ENCODE data around the gene BMP6.

BMP6 gene

GRCh38 chr6:7827142-7827541 lies 101.2 kb downstream of the BMP6 start:
- no peak for TF ChIP-seq ZFX (IDR thresholded peaks at IDR 0.05; ENCODE audit: borderline replicate concordance)
- TF ChIP-seq CTCF (IDR thresholded peaks at IDR 0.05), result no peak
- no peak overlapping the region for H3K27ac ChIP-seq

GRCh38 chr6:7828124-7828523 lies 102.2 kb downstream of the BMP6 start:
- H3K27ac ChIP-seq, result no peak overlapping the region
- TF ChIP-seq CTCF (IDR thresholded peaks at IDR 0.05), result no peak
- TF ChIP-seq ZFX (IDR thresholded peaks at IDR 0.05; ENCODE audit: borderline replicate concordance), result no peak

- no peak overlapping the region for H3K27ac ChIP-seq
- TF ChIP-seq CTCF (IDR thresholded peaks at IDR 0.05) (no peak), ZFX (IDR thresholded peaks at IDR 0.05; ENCODE audit: borderline replicate concordance) (no peak)
Measured at GRCh38 chr6:7832904-7833750, 107.2 kb downstream of the BMP6 start.

DNA sequence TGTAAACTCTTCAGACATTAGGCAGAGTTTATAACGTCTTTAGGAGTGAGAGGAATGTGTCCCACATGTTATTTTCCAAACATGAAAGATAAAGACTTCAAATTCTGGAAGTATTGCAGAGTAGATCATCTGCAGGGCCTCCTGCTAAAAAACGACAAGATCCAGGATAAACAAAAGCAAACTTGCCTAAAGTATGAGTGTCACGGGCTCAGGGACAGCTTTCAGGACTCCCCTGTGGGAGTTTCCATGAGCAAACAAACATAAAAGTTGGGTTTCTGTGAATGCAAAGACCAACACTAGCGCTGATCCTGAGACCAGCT lies 107.8 kb downstream of the BMP6 start:
- TF ChIP-seq ZFX (IDR thresholded peaks at IDR 0.05; ENCODE audit: borderline replicate concordance) (no peak), CTCF (IDR thresholded peaks at IDR 0.05) (no peak)
- no peak overlapping the region for H3K27ac ChIP-seq

DNA sequence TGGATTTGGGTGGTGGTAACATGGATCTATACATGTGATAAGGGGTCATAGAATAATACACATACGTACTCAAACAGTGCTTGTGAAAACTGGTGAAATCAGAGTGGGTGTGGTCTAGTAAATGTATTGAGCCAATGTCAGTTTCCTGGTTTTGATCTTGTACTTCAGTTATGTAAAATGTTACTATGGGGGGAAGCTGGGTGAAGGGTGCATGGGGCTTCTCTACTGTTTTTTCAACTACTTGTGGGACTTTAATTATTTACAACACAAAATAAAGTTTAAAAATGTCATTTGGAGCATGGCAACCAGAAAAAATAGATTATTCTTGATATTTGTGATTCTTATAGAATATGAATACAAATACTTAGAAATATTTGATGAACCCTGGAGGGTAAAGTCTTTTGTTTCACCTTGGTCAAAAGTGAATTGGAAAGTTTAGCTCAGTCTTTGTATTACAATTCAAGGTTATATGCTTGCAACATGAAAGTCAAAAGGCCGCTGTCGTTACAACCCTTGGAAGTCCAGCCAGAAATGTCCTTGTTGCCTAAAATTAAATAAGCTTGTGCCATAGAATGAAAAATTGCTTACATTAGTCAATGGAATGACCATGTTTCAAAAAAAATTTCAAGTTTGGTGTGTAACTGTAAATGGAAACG lies 110.6 kb downstream of the BMP6 start:
- H3K27ac ChIP-seq, result no peak overlapping the region
- TF ChIP-seq ZFX (IDR thresholded peaks at IDR 0.05; ENCODE audit: borderline replicate concordance) (no peak), CTCF (IDR thresholded peaks at IDR 0.05) (no peak)

GRCh38 chr6:7841781-7842468 lies 116.0 kb downstream of the BMP6 start:
- no peak overlapping the region for H3K27ac ChIP-seq
- no peak for TF ChIP-seq CTCF (IDR thresholded peaks at IDR 0.05)
- TF ChIP-seq ZFX (IDR thresholded peaks at IDR 0.05; ENCODE audit: borderline replicate concordance), result no peak

All from 22Rv1 (cell line).